HL-60 (cell line): ENCODE measurements around the gene FARS2.

Experiments
- GABPA ChIP-seq: IDR thresholded peaks from 2 replicates; pipeline ENCODE4 v1.6.1; 2012; ENCODE audit warnings: low read depth
- POLR2AphosphoS5 ChIP-seq: IDR thresholded peaks from 2 replicates; pipeline ENCODE4 v1.6.1; 2012; ENCODE audit warnings: low read depth
- SPI1 ChIP-seq: IDR thresholded peaks from 2 replicates; pipeline ENCODE4 v1.6.1; 2012; ENCODE audit warnings: low read depth, mild to moderate bottlenecking, borderline replicate concordance
- TF ChIP-seq, protein P1 (sequence below): IDR thresholded peaks from one replicate; pipeline ENCODE4 v1.5.1; 2011; ENCODE audit warnings: low read length, control low read depth, inconsistent platforms; ENCODE audit not compliant: insufficient read depth
- TF ChIP-seq, protein P2 (sequence below): IDR thresholded peaks from 2 replicates; pipeline ENCODE4 v1.6.1; 2012; ENCODE audit warnings: low read depth; ENCODE audit not compliant: insufficient replicate concordance

DNA sequence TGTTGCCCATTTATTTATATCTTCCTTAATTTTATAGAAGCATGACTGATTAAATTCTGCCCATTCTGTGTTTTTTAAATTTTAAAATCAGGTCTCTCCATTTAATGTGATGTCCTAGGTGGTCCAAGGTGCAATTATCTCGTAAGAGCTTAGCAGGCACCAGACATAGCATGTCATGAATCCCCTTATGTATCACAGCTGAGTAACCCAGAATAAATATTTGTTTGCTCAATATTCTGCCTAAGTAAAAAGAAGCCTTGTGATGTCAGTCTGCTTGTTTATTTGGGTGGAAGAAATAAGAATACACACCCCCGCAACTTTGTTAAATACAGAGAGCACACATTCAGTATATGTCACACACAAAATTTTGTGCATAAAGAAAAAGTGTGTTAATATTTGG, 211.3 kb downstream of the FARS2 start:
- TF ChIP-seq, protein P1, sequence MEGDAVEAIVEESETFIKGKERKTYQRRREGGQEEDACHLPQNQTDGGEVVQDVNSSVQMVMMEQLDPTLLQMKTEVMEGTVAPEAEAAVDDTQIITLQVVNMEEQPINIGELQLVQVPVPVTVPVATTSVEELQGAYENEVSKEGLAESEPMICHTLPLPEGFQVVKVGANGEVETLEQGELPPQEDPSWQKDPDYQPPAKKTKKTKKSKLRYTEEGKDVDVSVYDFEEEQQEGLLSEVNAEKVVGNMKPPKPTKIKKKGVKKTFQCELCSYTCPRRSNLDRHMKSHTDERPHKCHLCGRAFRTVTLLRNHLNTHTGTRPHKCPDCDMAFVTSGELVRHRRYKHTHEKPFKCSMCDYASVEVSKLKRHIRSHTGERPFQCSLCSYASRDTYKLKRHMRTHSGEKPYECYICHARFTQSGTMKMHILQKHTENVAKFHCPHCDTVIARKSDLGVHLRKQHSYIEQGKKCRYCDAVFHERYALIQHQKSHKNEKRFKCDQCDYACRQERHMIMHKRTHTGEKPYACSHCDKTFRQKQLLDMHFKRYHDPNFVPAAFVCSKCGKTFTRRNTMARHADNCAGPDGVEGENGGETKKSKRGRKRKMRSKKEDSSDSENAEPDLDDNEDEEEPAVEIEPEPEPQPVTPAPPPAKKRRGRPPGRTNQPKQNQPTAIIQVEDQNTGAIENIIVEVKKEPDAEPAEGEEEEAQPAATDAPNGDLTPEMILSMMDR: no peak
- TF ChIP-seq POLR2AphosphoS5 (no peak), GABPA (no peak), SPI1 (no peak)
- TF ChIP-seq, protein P2, sequence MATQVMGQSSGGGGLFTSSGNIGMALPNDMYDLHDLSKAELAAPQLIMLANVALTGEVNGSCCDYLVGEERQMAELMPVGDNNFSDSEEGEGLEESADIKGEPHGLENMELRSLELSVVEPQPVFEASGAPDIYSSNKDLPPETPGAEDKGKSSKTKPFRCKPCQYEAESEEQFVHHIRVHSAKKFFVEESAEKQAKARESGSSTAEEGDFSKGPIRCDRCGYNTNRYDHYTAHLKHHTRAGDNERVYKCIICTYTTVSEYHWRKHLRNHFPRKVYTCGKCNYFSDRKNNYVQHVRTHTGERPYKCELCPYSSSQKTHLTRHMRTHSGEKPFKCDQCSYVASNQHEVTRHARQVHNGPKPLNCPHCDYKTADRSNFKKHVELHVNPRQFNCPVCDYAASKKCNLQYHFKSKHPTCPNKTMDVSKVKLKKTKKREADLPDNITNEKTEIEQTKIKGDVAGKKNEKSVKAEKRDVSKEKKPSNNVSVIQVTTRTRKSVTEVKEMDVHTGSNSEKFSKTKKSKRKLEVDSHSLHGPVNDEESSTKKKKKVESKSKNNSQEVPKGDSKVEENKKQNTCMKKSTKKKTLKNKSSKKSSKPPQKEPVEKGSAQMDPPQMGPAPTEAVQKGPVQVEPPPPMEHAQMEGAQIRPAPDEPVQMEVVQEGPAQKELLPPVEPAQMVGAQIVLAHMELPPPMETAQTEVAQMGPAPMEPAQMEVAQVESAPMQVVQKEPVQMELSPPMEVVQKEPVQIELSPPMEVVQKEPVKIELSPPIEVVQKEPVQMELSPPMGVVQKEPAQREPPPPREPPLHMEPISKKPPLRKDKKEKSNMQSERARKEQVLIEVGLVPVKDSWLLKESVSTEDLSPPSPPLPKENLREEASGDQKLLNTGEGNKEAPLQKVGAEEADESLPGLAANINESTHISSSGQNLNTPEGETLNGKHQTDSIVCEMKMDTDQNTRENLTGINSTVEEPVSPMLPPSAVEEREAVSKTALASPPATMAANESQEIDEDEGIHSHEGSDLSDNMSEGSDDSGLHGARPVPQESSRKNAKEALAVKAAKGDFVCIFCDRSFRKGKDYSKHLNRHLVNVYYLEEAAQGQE: no peak
